COLO829 (cell line): ENCODE measurements around the gene HNRNPC.
"Not testable (repeated sequence)": the region's sequence is repeated elsewhere in the genome, so short reads cannot be mapped to it uniquely, and the experiment has no call there.

Source experiments
- DNase-seq: peaks from one replicate; pipeline ENCODE4 v3.0.0; 2012; ENCODE audit warnings: low spot score

The HNRNPC gene

GRCh38 chr14:21269252-21270046 lies at the start of gene HNRNPC:
Gene HNRNPC (minus strand): TSS chr14:21269442. CDS start chr14:21234193, 35,249 bp downstream.
- peak; percentile 97 for DNase-seq

- no peak for DNase-seq
Measured at GRCh38 chr14:21317398-21317797, 48.2 kb upstream of the HNRNPC start.

GRCh38 chr14:21313512-21313911 lies 44.3 kb upstream of the HNRNPC start:
- DNase-seq, result no peak

- DNase-seq, result no peak
Measured at GRCh38 chr14:21311614-21312013, 42.4 kb upstream of the HNRNPC start.

GRCh38 chr14:21309956-21310355 lies 40.7 kb upstream of the HNRNPC start:
- DNase-seq, result no peak

- no peak for DNase-seq
Measured at GRCh38 chr14:21309238-21309636, 40.0 kb upstream of the HNRNPC start.

GRCh38 chr14:21308479-21309237 lies 39.4 kb upstream of the HNRNPC start:
- DNase-seq, result peak; percentile 56

- no peak for DNase-seq
Measured at GRCh38 chr14:21308132-21308478, 38.9 kb upstream of the HNRNPC start.

GRCh38 chr14:21307637-21308036 lies 38.4 kb upstream of the HNRNPC start:
- no peak for DNase-seq

- not testable (repeated sequence) for DNase-seq
Measured at GRCh38 chr14:21302836-21303140, 33.5 kb upstream of the HNRNPC start.

- peak; percentile 78 for DNase-seq
Measured at GRCh38 chr14:21302013-21302835, 33.0 kb upstream of the HNRNPC start.

GRCh38 chr14:21300892-21301291 lies 31.6 kb upstream of the HNRNPC start:
- DNase-seq, result no peak

GRCh38 chr14:21299562-21300130 lies 30.4 kb upstream of the HNRNPC start:
- no peak for DNase-seq

GRCh38 chr14:21298358-21298757 lies 29.1 kb upstream of the HNRNPC start:
- no peak for DNase-seq

GRCh38 chr14:21294026-21294425 lies 24.8 kb upstream of the HNRNPC start:
- not testable (repeated sequence) for DNase-seq

- DNase-seq, result no peak
Measured at GRCh38 chr14:21287168-21287567, 17.9 kb upstream of the HNRNPC start.

GRCh38 chr14:21286516-21286915 lies 17.3 kb upstream of the HNRNPC start:
- DNase-seq, result not testable (repeated sequence)

- not testable (repeated sequence) for DNase-seq
Measured at GRCh38 chr14:21281917-21282316, 12.7 kb upstream of the HNRNPC start.

GRCh38 chr14:21279783-21280182 lies 10.5 kb upstream of the HNRNPC start, which contains the start of gene RPGRIP1:
Gene RPGRIP1 (plus strand): TSS chr14:21280083. CDS start chr14:21287977, 7,894 bp downstream.
- no peak for DNase-seq

- no peak for DNase-seq
Measured at GRCh38 chr14:21278632-21279031, 9.4 kb upstream of the HNRNPC start.

GRCh38 chr14:21275261-21275858 lies 6.1 kb upstream of the HNRNPC start:
- DNase-seq, result no peak

- DNase-seq, result not testable (repeated sequence)
Measured at GRCh38 chr14:21272661-21273060, 3.4 kb upstream of the HNRNPC start.
